Skin epidermis (tissue), 12 donors: ENCODE measurements around the gene PLAA.
"Not testable (repeated sequence)": the region's sequence is repeated elsewhere in the genome, so short reads cannot be mapped to it uniquely, and the experiment has no call there.

Experiments
- H3K27ac ChIP-seq, 21 experiments: fragments of 200-600 bp; sonication (generic) in 11 of 21; one replicate each; pipeline ENCODE4 v1.5.0; 2020; ENCODE audit warnings: mild to moderate bottlenecking in 3 of 21, inconsistent platforms in 2 of 21, moderate library complexity in 2 of 21
- H3K4me3 ChIP-seq, 7 experiments: fragments of 200-600 bp; sonication (generic) in 2 of 7; one replicate each; pipeline ENCODE4 v1.5.0; 2020; ENCODE audit warnings: inconsistent platforms in 2 of 7, mild to moderate bottlenecking in 2 of 7, moderate library complexity in 1 of 7

PLAA gene

GRCh38 chr9:26939955-26940711 lies 6.9 kb downstream of the PLAA start:
- Histone ChIP-seq H3K27ac (no peak overlapping the region), H3K4me3 (no peak overlapping the region)

GRCh38 chr9:26937816-26938371 lies 9.1 kb downstream of the PLAA start:
- no peak overlapping the region for H3K4me3 ChIP-seq
- H3K27ac ChIP-seq, result no peak overlapping the region

- no peak overlapping the region for H3K27ac ChIP-seq
Measured at GRCh38 chr9:26935847-26936246, 11.2 kb downstream of the PLAA start.

GRCh38 chr9:26928902-26929495 lies 18.0 kb downstream of the PLAA start:
- Histone ChIP-seq H3K4me3 (no peak overlapping the region), H3K27ac (no peak overlapping the region)

More at GRCh38 chr9:26935847-26936246, 11.2 kb downstream of the PLAA start:
- no peak overlapping the region for H3K4me3 ChIP-seq

GRCh38 chr9:26925609-26926008 lies 21.4 kb downstream of the PLAA start:
- Histone ChIP-seq H3K27ac (no peak overlapping the region), H3K4me3 (no peak overlapping the region)

GRCh38 chr9:26919698-26920097 lies 27.3 kb downstream of the PLAA start:
- Histone ChIP-seq H3K27ac (no peak overlapping the region), H3K4me3 (no peak overlapping the region)

- H3K27ac ChIP-seq, result no peak overlapping the region
- no peak overlapping the region for H3K4me3 ChIP-seq
Measured at GRCh38 chr9:26913138-26913668, 33.8 kb downstream of the PLAA start.

GRCh38 chr9:26904671-26905070 lies 42.4 kb downstream of the PLAA start:
- Histone ChIP-seq H3K27ac (no peak overlapping the region), H3K4me3 (no peak overlapping the region)

- no peak overlapping the region for H3K4me3 ChIP-seq
Measured at GRCh38 chr9:26904070-26904469, 43.0 kb downstream of the PLAA start.

GRCh38 chr9:26893030-26893676 lies 53.9 kb downstream of the PLAA start:
- Histone ChIP-seq H3K27ac (peak overlapping the region in 20 of 21 experiments; percentile 76 to 99 (median 96)), H3K4me3 (peak overlapping the region; percentile 65 to 100 (median 87))

More at GRCh38 chr9:26904070-26904469, 43.0 kb downstream of the PLAA start:
- H3K27ac ChIP-seq, result no peak overlapping the region

GRCh38 chr9:26892251-26893029 lies 54.6 kb downstream of the PLAA start, which contains the start of gene CAAP1:
Gene CAAP1, minus strand, starts transcription at chr9:26892802. Its CDS starts 87 bp downstream, at chr9:26892715.
- Histone ChIP-seq H3K27ac (peak within 1 kb of the TSS; percentile 63 to 99 (median 95)), H3K4me3 (peak within 1 kb of the TSS; percentile 65 to 100 (median 87))

- Histone ChIP-seq H3K27ac (peak overlapping the region; percentile 63 to 99 (median 95)), H3K4me3 (peak overlapping the region; percentile 65 to 100 (median 87))
Measured at GRCh38 chr9:26891726-26892125, 55.3 kb downstream of the PLAA start.

- H3K27ac ChIP-seq, result no peak overlapping the region
- no peak overlapping the region for H3K4me3 ChIP-seq
Measured at GRCh38 chr9:26888271-26888670, 58.8 kb downstream of the PLAA start.

- Histone ChIP-seq H3K27ac (no peak overlapping the region), H3K4me3 (no peak overlapping the region)
Measured at GRCh38 chr9:26882154-26882553, 64.9 kb downstream of the PLAA start.

GRCh38 chr9:26880262-26880661 lies 66.8 kb downstream of the PLAA start:
- Histone ChIP-seq H3K27ac (no peak overlapping the region), H3K4me3 (no peak overlapping the region)

- H3K4me3 ChIP-seq, H3K27ac ChIP-seq: not testable (repeated sequence)
Measured at GRCh38 chr9:26875155-26875554, 71.9 kb downstream of the PLAA start.

GRCh38 chr9:26870292-26870691 lies 76.8 kb downstream of the PLAA start:
- Histone ChIP-seq H3K4me3 (no peak overlapping the region), H3K27ac (no peak overlapping the region)

- Histone ChIP-seq H3K27ac (no peak overlapping the region), H3K4me3 (no peak overlapping the region)
Measured at GRCh38 chr9:26863074-26863473, 84.0 kb downstream of the PLAA start.

GRCh38 chr9:26856413-26857032 lies 90.5 kb downstream of the PLAA start:
- Histone ChIP-seq H3K27ac (no peak overlapping the region), H3K4me3 (no peak overlapping the region)
